Measurements from ENCODE around the gene U2AF2.

The U2AF2 gene

DNA sequence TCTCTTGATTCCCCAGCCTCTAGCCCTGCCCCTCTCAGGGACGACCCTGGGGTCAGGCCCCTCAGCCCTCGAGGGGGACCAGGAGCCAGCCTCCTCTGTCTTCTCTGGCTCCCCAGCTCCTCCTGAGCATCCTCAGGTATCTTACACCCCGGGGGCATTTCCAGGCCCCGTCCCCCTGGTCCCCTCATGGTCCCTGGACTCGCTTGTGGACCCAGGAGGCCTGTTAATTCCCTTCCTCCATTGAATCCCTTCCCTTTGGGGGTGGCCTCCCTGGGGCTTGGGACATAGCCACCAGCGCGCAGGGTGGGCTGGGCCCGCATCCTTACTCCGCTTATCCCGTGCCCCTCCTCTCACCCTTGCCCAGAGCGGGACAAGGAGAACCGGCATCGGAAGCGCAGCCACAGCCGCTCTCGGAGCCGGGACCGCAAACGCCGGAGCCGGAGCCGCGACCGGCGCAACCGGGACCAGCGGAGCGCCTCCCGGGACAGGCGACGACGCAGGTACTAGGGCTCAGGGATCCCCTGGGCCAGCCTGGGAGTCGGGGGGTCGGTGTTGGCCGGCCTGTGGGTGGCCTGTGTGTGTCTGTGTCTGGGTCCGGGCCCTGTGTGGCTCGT is 4.1 kb downstream of the U2AF2 start:
- TF ChIP-seq, protein P1, sequence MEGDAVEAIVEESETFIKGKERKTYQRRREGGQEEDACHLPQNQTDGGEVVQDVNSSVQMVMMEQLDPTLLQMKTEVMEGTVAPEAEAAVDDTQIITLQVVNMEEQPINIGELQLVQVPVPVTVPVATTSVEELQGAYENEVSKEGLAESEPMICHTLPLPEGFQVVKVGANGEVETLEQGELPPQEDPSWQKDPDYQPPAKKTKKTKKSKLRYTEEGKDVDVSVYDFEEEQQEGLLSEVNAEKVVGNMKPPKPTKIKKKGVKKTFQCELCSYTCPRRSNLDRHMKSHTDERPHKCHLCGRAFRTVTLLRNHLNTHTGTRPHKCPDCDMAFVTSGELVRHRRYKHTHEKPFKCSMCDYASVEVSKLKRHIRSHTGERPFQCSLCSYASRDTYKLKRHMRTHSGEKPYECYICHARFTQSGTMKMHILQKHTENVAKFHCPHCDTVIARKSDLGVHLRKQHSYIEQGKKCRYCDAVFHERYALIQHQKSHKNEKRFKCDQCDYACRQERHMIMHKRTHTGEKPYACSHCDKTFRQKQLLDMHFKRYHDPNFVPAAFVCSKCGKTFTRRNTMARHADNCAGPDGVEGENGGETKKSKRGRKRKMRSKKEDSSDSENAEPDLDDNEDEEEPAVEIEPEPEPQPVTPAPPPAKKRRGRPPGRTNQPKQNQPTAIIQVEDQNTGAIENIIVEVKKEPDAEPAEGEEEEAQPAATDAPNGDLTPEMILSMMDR (IDR thresholded peaks at IDR 0.05): no peak
- Histone ChIP-seq H3K36me3 (peaks cover 59% of the 10 kb centered on the region), H3K27me3 (no peaks in the 10 kb centered on the region), H3K27ac (no peak overlapping the region), H3K9me3 (no peaks in the 10 kb centered on the region), H3K4me3 (ENCODE audit: low read depth in 1 of 2, low read length in 1 of 2) (no peak overlapping the region), H3K4me1 (ENCODE audit: control insufficient read depth in 1 of 2, insufficient read depth in 1 of 2, low read depth in 1 of 2, low read length in 1 of 2) (peaks cover 25 to 30% of the 10 kb centered on the region in 2 experiments)

DNA sequence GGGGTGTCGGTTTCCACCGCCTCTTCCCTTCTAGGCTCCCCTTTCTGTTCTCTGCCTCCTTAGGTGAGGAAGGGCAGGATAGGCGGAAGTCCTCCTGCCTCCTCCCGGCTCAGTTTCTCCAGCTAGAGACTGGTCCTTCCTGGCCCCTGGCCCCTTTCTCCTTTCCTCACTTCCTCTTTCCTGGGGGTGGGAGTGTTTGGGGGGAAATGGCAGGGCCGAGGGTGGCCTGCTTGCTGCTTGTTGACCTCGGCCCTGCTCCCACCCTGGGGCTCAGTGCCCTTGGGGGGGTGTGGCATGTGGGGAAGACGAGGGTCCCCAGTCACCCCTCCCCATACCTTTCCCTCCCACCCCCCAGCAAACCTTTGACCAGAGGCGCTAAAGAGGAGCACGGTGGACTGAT is 5.0 kb downstream of the U2AF2 start:
- Histone ChIP-seq H3K4me1 (ENCODE audit: control insufficient read depth in 1 of 2, insufficient read depth in 1 of 2, low read depth in 1 of 2, low read length in 1 of 2) (peaks cover 25 to 30% of the 10 kb centered on the region in 2 experiments), H3K4me3 (ENCODE audit: low read depth in 1 of 2, low read length in 1 of 2) (no peak overlapping the region), H3K9me3 (no peaks in the 10 kb centered on the region), H3K36me3 (peaks cover 68% of the 10 kb centered on the region), H3K27ac (peak overlapping the region; percentile 33), H3K27me3 (no peaks in the 10 kb centered on the region)
- TF ChIP-seq, protein P1 (IDR thresholded peaks at IDR 0.05): no peak

DNA sequence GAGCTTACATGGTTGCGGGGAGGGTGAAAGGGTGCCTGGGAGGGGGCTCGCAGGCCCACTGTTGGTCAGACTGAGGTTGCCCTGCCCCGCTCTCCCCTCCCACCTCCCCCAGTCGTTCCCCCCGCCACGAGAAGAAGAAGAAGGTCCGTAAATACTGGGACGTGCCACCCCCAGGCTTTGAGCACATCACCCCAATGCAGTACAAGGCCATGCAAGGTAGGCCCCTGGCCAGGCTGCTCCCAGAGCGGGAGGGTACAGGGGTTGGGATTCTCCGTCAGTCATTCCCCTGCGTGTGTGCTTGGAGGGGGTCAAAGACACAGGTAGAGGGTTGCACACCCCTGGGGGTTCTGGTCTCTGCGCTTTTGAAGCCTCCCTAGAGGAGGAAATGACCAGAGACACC is 5.6 kb downstream of the U2AF2 start:
- no peak overlapping the region for H3K4me3 ChIP-seq (ENCODE audit: low read depth in 1 of 2, low read length in 1 of 2)

DNA sequence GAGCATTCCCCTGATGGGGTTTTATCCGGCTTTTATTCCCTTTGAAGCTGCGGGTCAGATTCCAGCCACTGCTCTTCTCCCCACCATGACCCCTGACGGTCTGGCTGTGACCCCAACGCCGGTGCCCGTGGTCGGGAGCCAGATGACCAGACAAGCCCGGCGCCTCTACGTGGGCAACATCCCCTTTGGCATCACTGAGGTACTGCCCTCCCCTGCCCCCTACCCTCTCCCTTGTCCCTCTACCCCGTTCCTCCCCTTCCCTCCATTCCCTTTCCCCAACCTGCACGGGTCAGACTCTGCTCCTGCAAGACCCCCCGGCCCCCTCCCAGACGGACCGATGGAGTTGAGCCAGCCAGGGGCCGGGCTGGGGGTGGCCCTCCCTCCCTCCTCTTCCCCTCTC is 6.2 kb downstream of the U2AF2 start:
- no peak overlapping the region for H3K4me3 ChIP-seq (ENCODE audit: low read depth in 1 of 2, low read length in 1 of 2)
- no peaks in the 10 kb centered on the region for H3K27me3 ChIP-seq
- H3K4me1 ChIP-seq (ENCODE audit: control insufficient read depth in 1 of 2, insufficient read depth in 1 of 2, low read depth in 1 of 2, low read length in 1 of 2): peaks cover 19 to 24% of the 10 kb centered on the region in 2 experiments
- H3K36me3 ChIP-seq: peaks cover 80% of the 10 kb centered on the region
- no peaks in the 10 kb centered on the region for H3K9me3 ChIP-seq
- TF ChIP-seq, protein P1 (IDR thresholded peaks at IDR 0.05): no peak
- H3K27ac ChIP-seq: no peak overlapping the region

More for the DNA sequence above, 5.6 kb downstream of the U2AF2 start:
- H3K27ac ChIP-seq: no peak overlapping the region
- TF ChIP-seq, protein P1 (IDR thresholded peaks at IDR 0.05): no peak
- no peaks in the 10 kb centered on the region for H3K27me3 ChIP-seq
- H3K9me3 ChIP-seq: no peaks in the 10 kb centered on the region
- peaks cover 25 to 30% of the 10 kb centered on the region in 2 experiments for H3K4me1 ChIP-seq (ENCODE audit: control insufficient read depth in 1 of 2, insufficient read depth in 1 of 2, low read depth in 1 of 2, low read length in 1 of 2)
- peaks cover 74% of the 10 kb centered on the region for H3K36me3 ChIP-seq

DNA sequence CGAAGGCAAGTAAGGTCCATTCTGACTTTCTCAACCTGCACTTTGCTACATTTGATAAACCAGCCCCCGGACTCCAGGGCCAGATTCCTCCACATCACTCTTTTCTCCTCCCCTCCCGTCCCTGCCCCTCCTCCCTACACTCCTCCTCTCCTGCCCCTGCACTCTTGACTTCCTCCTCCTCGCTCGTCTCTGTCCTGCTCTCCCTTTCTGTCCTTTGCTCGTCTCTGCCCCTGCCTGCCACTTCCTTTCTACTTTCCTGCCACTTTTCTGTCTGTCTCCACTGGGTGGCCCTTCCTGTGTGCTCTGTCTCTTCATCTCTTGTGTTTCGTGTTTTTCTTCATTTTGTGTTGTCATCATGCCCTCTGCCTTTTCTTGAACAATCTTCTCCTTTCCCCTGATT is 7.0 kb downstream of the U2AF2 start:
- TF ChIP-seq, protein P1 (IDR thresholded peaks at IDR 0.05): no peak
- H3K4me1 ChIP-seq (ENCODE audit: control insufficient read depth in 1 of 2, insufficient read depth in 1 of 2, low read depth in 1 of 2, low read length in 1 of 2): peaks cover 10 to 16% of the 10 kb centered on the region in 2 experiments
- no peaks in the 10 kb centered on the region for H3K27me3 ChIP-seq
- no peaks in the 10 kb centered on the region for H3K9me3 ChIP-seq
- no peak overlapping the region for H3K4me3 ChIP-seq (ENCODE audit: low read depth in 1 of 2, low read length in 1 of 2)
- peaks cover 88% of the 10 kb centered on the region for H3K36me3 ChIP-seq
- no peak overlapping the region for H3K27ac ChIP-seq

Measured in neutrophil (primary cell).